Panc1 (cell line): Measurements from ENCODE around the gene PLA2G5.

Source experiments
- CTCF ChIP-seq: fragments of 450-650 bp; IDR thresholded peaks from 2 replicates; pipeline ENCODE4 v1.5.1; 2017; ENCODE audit warnings: mild to moderate bottlenecking
- POLR2AphosphoS5 ChIP-seq: IDR thresholded peaks from 2 replicates; pipeline ENCODE4 v1.6.1; 2012; ENCODE audit warnings: mild to moderate bottlenecking, low read depth, low read length, moderate library complexity
- REST ChIP-seq, 2 experiments: IDR thresholded peaks; 2 replicates each; pipeline ENCODE4 v1.6.1; 2011 to 2012; ENCODE audit warnings: low read depth in 2 of 2, control low read depth in 1 of 2, low read length in 1 of 2, mild to moderate bottlenecking in 1 of 2, moderate library complexity in 1 of 2; ENCODE audit not compliant: insufficient read depth in 1 of 2
- TCF7L2 ChIP-seq: IDR thresholded peaks from 2 replicates; pipeline ENCODE4 v1.6.1; 2011; ENCODE audit warnings: mild to moderate bottlenecking, low read depth, low read length, inconsistent platforms

DNA sequence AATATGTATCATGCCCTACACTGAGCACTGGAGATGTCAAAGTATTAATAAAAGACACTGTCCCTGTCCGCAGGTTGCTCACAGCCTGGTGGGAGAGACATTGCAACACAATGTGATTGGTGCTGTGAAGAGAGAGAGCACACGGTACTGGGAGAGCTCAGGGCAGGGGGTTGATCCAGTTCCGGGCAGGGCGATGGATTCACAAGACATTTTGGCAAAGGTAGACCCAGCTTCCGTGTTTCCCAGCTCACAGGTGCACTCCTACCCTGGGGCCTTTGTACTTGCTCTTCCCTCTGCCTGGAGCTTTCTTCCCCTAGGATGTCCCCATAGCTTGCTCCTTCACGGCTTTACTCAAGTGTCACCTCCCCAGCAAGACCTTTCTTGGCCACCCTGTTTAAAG, 1.4 kb downstream of the PLA2G5 start:
- TF ChIP-seq CTCF: no peak
- no peak for TF ChIP-seq REST (IDR thresholded peaks at IDR 0.05; ENCODE audit: insufficient read depth in 1 of 2, low read depth in 2 of 2, low read length in 1 of 2)
- TF ChIP-seq POLR2AphosphoS5: no peak
- no peak for TF ChIP-seq TCF7L2
